Activated T-helper 1 cell treated with Interleukin-2 at 50 U/mL for 16 hours (primary cell): ENCODE measurements around the gene DAND5.
A peak's percentile ranks its signal among the peaks of the same experiment; 100 is the strongest.

Experiments
- DNase-seq: peaks from one replicate; pipeline ENCODE4 v3.0.0-alpha.2; 2020; ENCODE audit warnings: low read depth

Gene DAND5

GRCh38 chr19:12969292-12969988 is at the start of gene DAND5:
DAND5 (plus strand) TSS chr19:12969576; CDS start chr19:12969661, 85 bp downstream.
- no peak for DNase-seq

- DNase-seq: no peak
These were observed 48.3 kb upstream of the DAND5 start for GRCh38 chr19:12921047-12921446.

GRCh38 chr19:12922959-12923358 is 46.4 kb upstream of the DAND5 start:
- no peak for DNase-seq

GRCh38 chr19:12924621-12925310 is 44.6 kb upstream of the DAND5 start:
- no peak for DNase-seq

GRCh38 chr19:12930002-12930645 is 39.3 kb upstream of the DAND5 start:
- DNase-seq: no peak

GRCh38 chr19:12932392-12933286 is 36.7 kb upstream of the DAND5 start:
- DNase-seq: no peak

- peak; percentile 76 for DNase-seq
These were observed 35.9 kb upstream of the DAND5 start, which contains the start of gene FARSA for GRCh38 chr19:12933287-12934072. FARSA (minus strand) TSS chr19:12933711; CDS start chr19:12933696, 15 bp downstream.

GRCh38 chr19:12935071-12935470 is 34.3 kb upstream of the DAND5 start:
- no peak for DNase-seq

GRCh38 chr19:12936582-12936981 is 32.8 kb upstream of the DAND5 start:
- DNase-seq: no peak

GRCh38 chr19:12937093-12937926 is 32.1 kb upstream of the DAND5 start:
- DNase-seq: no peak

- peak; percentile 98 for DNase-seq
These were observed 31.2 kb upstream of the DAND5 start, which contains the start of gene CALR for GRCh38 chr19:12937927-12938778. CALR (plus strand) TSS chr19:12938609; CDS start chr19:12938680, 71 bp downstream.

GRCh38 chr19:12938779-12939601 is 30.4 kb upstream of the DAND5 start:
- DNase-seq: no peak

- no peak for DNase-seq
These were observed 29.4 kb upstream of the DAND5 start for GRCh38 chr19:12939975-12940423.

- DNase-seq: no peak
These were observed 28.5 kb upstream of the DAND5 start for GRCh38 chr19:12940897-12941296.

GRCh38 chr19:12943437-12944044 is 25.8 kb upstream of the DAND5 start:
- no peak for DNase-seq

- no peak for DNase-seq
These were observed 25.2 kb upstream of the DAND5 start for GRCh38 chr19:12944104-12944674.

- peak; percentile 97 for DNase-seq
These were observed 23.8 kb upstream of the DAND5 start, which contains the start of gene RAD23A for GRCh38 chr19:12945479-12946091. RAD23A (plus strand) TSS chr19:12945862; CDS start chr19:12945949, 87 bp downstream.
